T-helper 17 cell (primary cell): ENCODE data around the gene COBL. TPM values are rescaled to one million over a fixed set of nuclear protein-coding genes. Genes with fewer than 3 reads are reported as not detected.

Experiments
- ATAC-seq: fragments of 150-1000 bp; cut with Tn5 transposase; 2 replicates; pipeline ENCODE4 v1.10.0; 2021; ENCODE audit warnings: mild to moderate bottlenecking, moderate library complexity
- DNase-seq, 3 donors: peaks; one replicate each; pipeline versions ENCODE4 v3.0.0 to v3.0.0-alpha.2; 2020 to 2021
- H3K9me3 ChIP-seq: one replicate; pipeline ENCODE4 v1.7.0; 2013; ENCODE audit warnings: low read length, mild to moderate bottlenecking; ENCODE audit not compliant: control insufficient read depth, poor library complexity, severe bottlenecking
- H3K27ac Mint-ChIP-seq: one replicate; pipeline ENCODE4 v1.8.0; 2022; ENCODE audit warnings: mild to moderate bottlenecking, moderate library complexity, mixed read lengths
- H3K27me3 Mint-ChIP-seq: one replicate; pipeline ENCODE4 v1.8.0; 2022; ENCODE audit warnings: mixed read lengths
- H3K36me3 Mint-ChIP-seq: one replicate; pipeline ENCODE4 v1.8.0; 2022; ENCODE audit warnings: low read depth, mixed read lengths
- H3K4me1 Mint-ChIP-seq: one replicate; pipeline ENCODE4 v1.8.0; 2022; ENCODE audit warnings: mild to moderate bottlenecking, mixed read lengths
- H3K4me3 Mint-ChIP-seq: one replicate; pipeline ENCODE4 v1.8.0; 2022; ENCODE audit warnings: mild to moderate bottlenecking, moderate library complexity, mixed read lengths
- total RNA-seq, 4 donors: library from RNA in 2 of 4; stranded (reverse) in 2 of 4; gene quantifications; one replicate each; pipeline ENCODE4 v1.2.3 and lab custom pipeline; 2022 to 2026

Gene COBL
- total RNA-seq, 2 donors from 2014 or later = not detected

DNA sequence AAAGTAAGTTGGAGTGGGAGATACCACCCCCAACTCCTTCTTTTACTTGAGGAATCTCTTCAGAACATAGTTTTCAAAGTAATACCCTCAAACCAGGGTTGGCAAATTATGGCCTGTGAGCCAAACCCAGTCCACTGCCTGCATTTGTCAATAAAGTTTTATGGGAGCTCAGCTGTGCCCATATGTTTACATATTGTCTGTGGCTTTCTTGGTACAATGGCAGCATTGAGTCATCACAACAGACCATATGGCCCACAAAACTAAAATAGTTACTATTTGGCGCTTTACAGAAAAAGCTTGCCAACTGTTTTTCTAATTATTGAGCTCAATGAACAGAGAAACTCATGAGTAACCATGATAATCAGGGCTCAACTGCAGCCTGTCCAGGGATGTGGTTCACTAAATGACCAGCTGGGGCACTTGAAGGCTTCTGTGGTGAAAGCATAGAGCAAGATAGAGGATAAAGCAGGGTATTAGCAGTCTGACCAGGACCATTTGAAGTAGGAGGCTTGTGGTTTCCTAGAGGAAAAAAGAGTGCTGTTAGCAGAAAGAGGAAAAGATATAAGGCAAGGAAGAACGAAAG lies 337.9 kb downstream of the COBL start:
- DNase-seq = no peak
- H3K4me3 Mint-ChIP-seq = no peak overlapping the region
- no peak overlapping the region for H3K27ac Mint-ChIP-seq
- H3K36me3 Mint-ChIP-seq = no peaks in the 10 kb centered on the region
- peaks cover 6% of the 10 kb centered on the region for H3K4me1 Mint-ChIP-seq
- no peak for ATAC-seq
- H3K27me3 Mint-ChIP-seq = peaks cover 25% of the 10 kb centered on the region
- H3K9me3 ChIP-seq = peaks cover 2% of the 10 kb centered on the region

GRCh38 chr7:50977421-50977820 lies 339.2 kb downstream of the COBL start:
- Mint-ChIP-seq H3K4me1 (peaks cover 7% of the 10 kb centered on the region), H3K27ac (no peak overlapping the region), H3K36me3 (no peaks in the 10 kb centered on the region), H3K4me3 (no peak overlapping the region), H3K27me3 (peaks cover 25% of the 10 kb centered on the region)
- peaks cover 2% of the 10 kb centered on the region for H3K9me3 ChIP-seq
- ATAC-seq (no peak), DNase-seq (no peak)

DNA sequence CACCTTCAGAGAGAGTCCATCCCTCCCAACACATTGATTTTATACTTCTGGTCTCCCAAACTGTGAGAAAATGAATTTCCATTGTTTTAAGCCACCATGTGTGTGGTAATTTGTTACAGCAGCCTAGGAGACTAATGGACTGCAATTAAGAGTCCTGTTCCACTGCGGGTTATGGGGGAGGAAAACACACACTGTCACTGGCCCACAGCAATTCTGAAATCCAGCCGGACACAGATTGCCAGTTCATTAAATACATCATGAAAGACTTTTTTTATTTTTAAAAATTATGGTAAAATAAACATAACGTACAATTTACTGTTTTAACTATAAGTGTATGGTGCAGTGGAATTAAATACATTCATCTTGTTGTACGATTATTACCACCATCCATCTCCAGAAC lies 340.5 kb downstream of the COBL start:
- H3K4me1 Mint-ChIP-seq = peaks cover 7% of the 10 kb centered on the region
- peaks cover 2% of the 10 kb centered on the region for H3K9me3 ChIP-seq
- no peak overlapping the region for H3K4me3 Mint-ChIP-seq
- no peak overlapping the region for H3K27ac Mint-ChIP-seq
- no peaks in the 10 kb centered on the region for H3K36me3 Mint-ChIP-seq
- DNase-seq (no peak), ATAC-seq (no peak)
- peaks cover 17% of the 10 kb centered on the region for H3K27me3 Mint-ChIP-seq

- peak overlapping the region; percentile 34 for H3K27ac Mint-ChIP-seq
- H3K4me3 Mint-ChIP-seq = no peak overlapping the region
- peaks cover 7% of the 10 kb centered on the region for H3K4me1 Mint-ChIP-seq
- peaks cover 17% of the 10 kb centered on the region for H3K27me3 Mint-ChIP-seq
- H3K36me3 Mint-ChIP-seq = no peaks in the 10 kb centered on the region
- peaks cover 2% of the 10 kb centered on the region for H3K9me3 ChIP-seq
- DNase-seq (no peak), ATAC-seq (no peak)
Measured at GRCh38 chr7:50974240-50974639, 342.4 kb downstream of the COBL start.

- no peak for ATAC-seq
- Mint-ChIP-seq H3K27ac (peak overlapping the region; percentile 34), H3K4me3 (no peak overlapping the region)
Measured at GRCh38 chr7:50973814-50974213, 342.8 kb downstream of the COBL start.

GRCh38 chr7:50970092-50970491 lies 346.5 kb downstream of the COBL start:
- no peak overlapping the region for H3K27ac Mint-ChIP-seq
- no peaks in the 10 kb centered on the region for H3K9me3 ChIP-seq
- peaks cover 7% of the 10 kb centered on the region for H3K4me1 Mint-ChIP-seq
- DNase-seq (no peak), ATAC-seq (no peak)
- peaks cover 12% of the 10 kb centered on the region for H3K27me3 Mint-ChIP-seq
- no peak overlapping the region for H3K4me3 Mint-ChIP-seq
- H3K36me3 Mint-ChIP-seq = no peaks in the 10 kb centered on the region

More at GRCh38 chr7:50973814-50974213, 342.8 kb downstream of the COBL start:
- no peak for DNase-seq
- no peaks in the 10 kb centered on the region for H3K36me3 Mint-ChIP-seq
- peaks cover 17% of the 10 kb centered on the region for H3K27me3 Mint-ChIP-seq
- peaks cover 7% of the 10 kb centered on the region for H3K4me1 Mint-ChIP-seq
- peaks cover under 1% of the 10 kb centered on the region for H3K9me3 ChIP-seq
